Stimulated activated CD4-positive, alpha-beta T cell treated with anti-CD3 and anti-CD28 coated beads, Interleukin-4, amount 100 ng/mL, for 48 hours (primary cell): ENCODE data around the gene FUT7.

Experiments used
- DNase-seq, 2 donors: peaks; one replicate each; pipeline ENCODE4 v3.0.0-alpha.2; 2020; ENCODE audit warnings: low read depth in 2 of 2

Gene FUT7

GRCh38 chr9:136983167-136983566, 48.7 kb downstream of the FUT7 start:
- DNase-seq: no peak

GRCh38 chr9:136982232-136983051, 49.4 kb downstream of the FUT7 start, which contains the start of gene LCNL1:
Gene LCNL1 (plus strand): TSS chr9:136982993. CDS start chr9:136983587, 594 bp downstream.
- DNase-seq: no peak

GRCh38 chr9:136981588-136982231, 50.2 kb downstream of the FUT7 start:
- no peak for DNase-seq

GRCh38 chr9:136980669-136981478, 51.0 kb downstream of the FUT7 start:
- no peak for DNase-seq
